Measurements from ENCODE around the gene GSN. TPM values are rescaled to one million over a fixed set of nuclear protein-coding genes. Genes with fewer than 3 reads are reported as not detected.

The GSN gene
- total and polyA plus RNA-seq, 2 donors (not counting 1 experiment from before 2014, with no cell fraction given) = 38.4 to 45.4 TPM

GRCh38 chr9:121354762-121355161, 86.8 kb downstream of the GSN start:
- H3K27me3 Mint-ChIP-seq = no peaks in the 10 kb centered on the region
- H3K4me2 ChIP-seq (replicated peaks; ENCODE audit: low read depth, low read length, poor library complexity, severe bottlenecking) = no peak overlapping the region

GRCh38 chr9:121357011-121357410, 89.0 kb downstream of the GSN start:
- Histone ChIP-seq H3K79me2 (ENCODE audit: control insufficient read depth, insufficient read depth, low read length) (no peaks in the 10 kb centered on the region), H3K4me3 (ENCODE audit: control extremely low read depth in 1 of 5, extremely low read depth in 1 of 5, insufficient read depth in 1 of 5, low read depth in 2 of 5, low read length in 4 of 5) (no peak overlapping the region), H3K27ac (ENCODE audit: low read length in 2 of 2) (no peak overlapping the region), H3K9ac (ENCODE audit: low read length) (no peak overlapping the region), H3K27me3 (replicated peaks in 1 of 4; ENCODE audit: control extremely low read depth in 1 of 4, control insufficient read depth in 3 of 4, insufficient read depth in 4 of 4, low read length in 3 of 4) (no peaks in the 10 kb centered on the region), H3K36me3 (replicated peaks in 1 of 2; ENCODE audit: control extremely low read depth in 1 of 2, control insufficient read depth in 1 of 2, extremely low read depth in 1 of 2, insufficient read depth in 2 of 2, low read length in 1 of 2) (no peaks in the 10 kb centered on the region), H4K20me1 (ENCODE audit: control insufficient read depth, insufficient read depth, low read length, poor library complexity, severe bottlenecking) (no peaks in the 10 kb centered on the region), H2AFZ (ENCODE audit: insufficient read depth, low read depth, low read length, poor library complexity, severe bottlenecking) (no peak overlapping the region), H3K4me1 (ENCODE audit: control insufficient read depth in 2 of 2, insufficient read depth in 2 of 2, low read length in 2 of 2) (peaks cover 3 to 13% of the 10 kb centered on the region in 2 donors), H3K9me3 (ENCODE audit: control extremely low read depth in 1 of 3, control insufficient read depth in 2 of 3, insufficient read depth in 1 of 3, low read length in 2 of 3) (no peaks in the 10 kb centered on the region), H3K4me2 (replicated peaks; ENCODE audit: low read depth, low read length, poor library complexity, severe bottlenecking) (no peak overlapping the region)
- TF ChIP-seq, protein P1, sequence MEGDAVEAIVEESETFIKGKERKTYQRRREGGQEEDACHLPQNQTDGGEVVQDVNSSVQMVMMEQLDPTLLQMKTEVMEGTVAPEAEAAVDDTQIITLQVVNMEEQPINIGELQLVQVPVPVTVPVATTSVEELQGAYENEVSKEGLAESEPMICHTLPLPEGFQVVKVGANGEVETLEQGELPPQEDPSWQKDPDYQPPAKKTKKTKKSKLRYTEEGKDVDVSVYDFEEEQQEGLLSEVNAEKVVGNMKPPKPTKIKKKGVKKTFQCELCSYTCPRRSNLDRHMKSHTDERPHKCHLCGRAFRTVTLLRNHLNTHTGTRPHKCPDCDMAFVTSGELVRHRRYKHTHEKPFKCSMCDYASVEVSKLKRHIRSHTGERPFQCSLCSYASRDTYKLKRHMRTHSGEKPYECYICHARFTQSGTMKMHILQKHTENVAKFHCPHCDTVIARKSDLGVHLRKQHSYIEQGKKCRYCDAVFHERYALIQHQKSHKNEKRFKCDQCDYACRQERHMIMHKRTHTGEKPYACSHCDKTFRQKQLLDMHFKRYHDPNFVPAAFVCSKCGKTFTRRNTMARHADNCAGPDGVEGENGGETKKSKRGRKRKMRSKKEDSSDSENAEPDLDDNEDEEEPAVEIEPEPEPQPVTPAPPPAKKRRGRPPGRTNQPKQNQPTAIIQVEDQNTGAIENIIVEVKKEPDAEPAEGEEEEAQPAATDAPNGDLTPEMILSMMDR (IDR thresholded peaks at IDR 0.05) = no peak
- no peak for TF ChIP-seq EZH2 (IDR thresholded peaks at IDR 0.05; ENCODE audit: borderline replicate concordance, insufficient read depth, low read depth, low read length, poor library complexity, severe bottlenecking)
- no peak for DNase-seq
- CTCF ChIA-PET = interaction anchor here (0.9 kb wide), 1 partner anchor 36 kb away, joined by 3 read pairs; no protein-coding TSS in a partner anchor
- Mint-ChIP-seq H3K4me1 (peaks cover 24% of the 10 kb centered on the region), H3K27me3 (no peaks in the 10 kb centered on the region), H3K9me3 (ENCODE audit: insufficient read depth) (no peaks in the 10 kb centered on the region), H3K4me3 (no peak overlapping the region), H3K27ac (no peak overlapping the region)
- POLR2A ChIA-PET = no interaction called here
- whole genome bisulfite sequencing (ENCODE audit: insufficient coverage) = no CpG with 5 or more reads among the region's 3 CpGs
- intact Hi-C loops (cut with micrococcal nuclease) = no loop called here
- ATAC-seq (ENCODE audit: low read depth) = no peak

More at GRCh38 chr9:121354762-121355161, 86.8 kb downstream of the GSN start:
- no peak for DNase-seq
- Mint-ChIP-seq H3K4me1 (peaks cover 22% of the 10 kb centered on the region), H3K27ac (no peak overlapping the region), H3K4me3 (no peak overlapping the region), H3K9me3 (ENCODE audit: insufficient read depth) (no peaks in the 10 kb centered on the region)
- H2AFZ ChIP-seq (ENCODE audit: insufficient read depth, low read depth, low read length, poor library complexity, severe bottlenecking) = no peak overlapping the region
- intact Hi-C loops (cut with micrococcal nuclease) = no loop called here
- 100% methylated on average over 2 of the region's 5 CpGs for WGBS (ENCODE audit: insufficient coverage)
- no peak for ATAC-seq (ENCODE audit: low read depth)
- H3K79me2 ChIP-seq (ENCODE audit: control insufficient read depth, insufficient read depth, low read length) = no peaks in the 10 kb centered on the region
- H3K9me3 ChIP-seq (ENCODE audit: control extremely low read depth in 1 of 3, control insufficient read depth in 2 of 3, insufficient read depth in 1 of 3, low read length in 2 of 3) = no peaks in the 10 kb centered on the region
- no peak overlapping the region for H3K27ac ChIP-seq (ENCODE audit: low read length in 2 of 2)
- H3K27me3 ChIP-seq (replicated peaks in 1 of 4; ENCODE audit: control extremely low read depth in 1 of 4, control insufficient read depth in 3 of 4, insufficient read depth in 4 of 4, low read length in 3 of 4) = no peaks in the 10 kb centered on the region
- H3K4me1 ChIP-seq (ENCODE audit: control insufficient read depth in 2 of 2, insufficient read depth in 2 of 2, low read length in 2 of 2) = peaks cover 3 to 12% of the 10 kb centered on the region in 2 donors
- H3K36me3 ChIP-seq (replicated peaks in 1 of 2; ENCODE audit: control extremely low read depth in 1 of 2, control insufficient read depth in 1 of 2, extremely low read depth in 1 of 2, insufficient read depth in 2 of 2, low read length in 1 of 2) = no peaks in the 10 kb centered on the region
- ChIA-PET POLR2A (no interaction called here), CTCF (interaction anchor here (1.3 to 2.0 kb wide), 2 partner anchors 10 to 34 kb away, joined by 5 read pairs; no protein-coding TSS in a partner anchor)
- H3K4me3 ChIP-seq (ENCODE audit: control extremely low read depth in 1 of 5, extremely low read depth in 1 of 5, insufficient read depth in 1 of 5, low read depth in 2 of 5, low read length in 4 of 5) = no peak overlapping the region
- no peak for TF ChIP-seq EZH2 (IDR thresholded peaks at IDR 0.05; ENCODE audit: borderline replicate concordance, insufficient read depth, low read depth, low read length, poor library complexity, severe bottlenecking)
- TF ChIP-seq, protein P1 (IDR thresholded peaks at IDR 0.05) = no peak
- no peaks in the 10 kb centered on the region for H4K20me1 ChIP-seq (ENCODE audit: control insufficient read depth, insufficient read depth, low read length, poor library complexity, severe bottlenecking)
- no peak overlapping the region for H3K9ac ChIP-seq (ENCODE audit: low read length)
